Measurements from ENCODE around the gene GAL.

Gene GAL

DNA sequence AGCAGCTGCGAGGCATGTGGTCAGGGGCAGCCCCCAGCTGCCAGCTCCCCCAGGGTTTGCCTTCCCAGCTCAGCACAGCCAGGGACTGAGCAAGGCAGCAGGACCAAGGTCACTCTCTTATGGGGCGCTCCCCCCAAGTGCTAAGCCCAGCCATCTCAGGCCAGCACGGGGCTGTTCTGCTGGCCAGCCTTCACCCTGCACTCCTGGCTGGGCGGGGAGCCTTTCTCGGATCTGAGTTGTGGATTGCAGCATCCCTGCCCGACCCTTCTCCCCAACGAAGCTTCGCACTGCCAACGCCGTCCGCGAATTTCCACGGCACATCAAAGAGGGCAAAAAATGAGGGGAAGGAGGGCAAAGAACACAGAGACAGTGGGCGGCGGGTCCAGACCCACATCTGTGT, 42.5 kb upstream of the GAL start:
- Histone ChIP-seq H3K27ac (ENCODE audit: low read depth, low read length) (no peak overlapping the region), H3K36me3 (ENCODE audit: control insufficient read depth, low read length) (no peaks in the 10 kb centered on the region), H3K27me3 (ENCODE audit: control insufficient read depth, low read length) (peaks cover 2% of the 10 kb centered on the region; the same call in 1 of the 2 replicates), H3K4me1 (ENCODE audit: control insufficient read depth, low read length) (no peaks in the 10 kb centered on the region), H3K4me2 (ENCODE audit: low read length) (no peak overlapping the region), H3K4me3 (ENCODE audit: low read length) (no peak overlapping the region), H3K79me2 (ENCODE audit: control insufficient read depth, low read length) (no peaks in the 10 kb centered on the region), H4K20me1 (ENCODE audit: control insufficient read depth, insufficient read depth, low read depth, low read length) (no peaks in the 10 kb centered on the region), H3F3A (ENCODE audit: control insufficient read depth, insufficient read depth) (no peaks in the 10 kb centered on the region), H3K9me2 (replicated peaks; ENCODE audit: control insufficient read depth, low read length) (no peaks in the 10 kb centered on the region), H3K9me3 (ENCODE audit: control insufficient read depth, insufficient read depth, low read length) (no peaks in the 10 kb centered on the region)
- no peak for TF ChIP-seq EZH2phosphoT487 (IDR thresholded peaks at IDR 0.05; ENCODE audit: borderline replicate concordance, low read length)
- TF ChIP-seq, protein P1, sequence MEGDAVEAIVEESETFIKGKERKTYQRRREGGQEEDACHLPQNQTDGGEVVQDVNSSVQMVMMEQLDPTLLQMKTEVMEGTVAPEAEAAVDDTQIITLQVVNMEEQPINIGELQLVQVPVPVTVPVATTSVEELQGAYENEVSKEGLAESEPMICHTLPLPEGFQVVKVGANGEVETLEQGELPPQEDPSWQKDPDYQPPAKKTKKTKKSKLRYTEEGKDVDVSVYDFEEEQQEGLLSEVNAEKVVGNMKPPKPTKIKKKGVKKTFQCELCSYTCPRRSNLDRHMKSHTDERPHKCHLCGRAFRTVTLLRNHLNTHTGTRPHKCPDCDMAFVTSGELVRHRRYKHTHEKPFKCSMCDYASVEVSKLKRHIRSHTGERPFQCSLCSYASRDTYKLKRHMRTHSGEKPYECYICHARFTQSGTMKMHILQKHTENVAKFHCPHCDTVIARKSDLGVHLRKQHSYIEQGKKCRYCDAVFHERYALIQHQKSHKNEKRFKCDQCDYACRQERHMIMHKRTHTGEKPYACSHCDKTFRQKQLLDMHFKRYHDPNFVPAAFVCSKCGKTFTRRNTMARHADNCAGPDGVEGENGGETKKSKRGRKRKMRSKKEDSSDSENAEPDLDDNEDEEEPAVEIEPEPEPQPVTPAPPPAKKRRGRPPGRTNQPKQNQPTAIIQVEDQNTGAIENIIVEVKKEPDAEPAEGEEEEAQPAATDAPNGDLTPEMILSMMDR (IDR thresholded peaks at IDR 0.05; ENCODE audit: low read depth, low read length, poor library complexity, severe bottlenecking): no peak

DNA sequence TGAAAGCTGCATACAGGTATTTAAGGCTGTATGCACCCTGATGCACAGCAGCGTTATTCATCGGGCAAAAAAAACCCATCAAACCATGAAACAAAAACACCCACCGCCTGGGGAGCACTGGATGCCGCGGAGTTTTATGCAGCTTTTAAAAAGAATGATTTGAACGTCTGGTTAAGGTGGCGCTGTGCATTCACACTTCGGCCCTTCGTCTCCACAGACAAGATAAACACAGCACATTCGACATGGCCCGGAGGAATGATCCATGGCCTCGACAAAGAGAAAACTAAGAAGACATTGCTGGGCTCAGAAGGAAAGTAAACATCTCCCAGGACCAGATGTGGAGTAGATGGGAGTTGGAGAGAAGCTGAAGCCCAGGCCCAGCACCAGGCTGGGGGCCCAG, 40.8 kb upstream of the GAL start:
- Histone ChIP-seq H3K9me2 (replicated peaks; ENCODE audit: control insufficient read depth, low read length) (no peaks in the 10 kb centered on the region), H3K4me2 (ENCODE audit: low read length) (no peak overlapping the region), H3K9me3 (ENCODE audit: control insufficient read depth, insufficient read depth, low read length) (no peaks in the 10 kb centered on the region), H3K36me3 (ENCODE audit: control insufficient read depth, low read length) (no peaks in the 10 kb centered on the region), H3K4me3 (ENCODE audit: low read length) (no peak overlapping the region), H3F3A (ENCODE audit: control insufficient read depth, insufficient read depth) (no peaks in the 10 kb centered on the region), H3K27ac (ENCODE audit: low read depth, low read length) (no peak overlapping the region), H3K4me1 (ENCODE audit: control insufficient read depth, low read length) (no peaks in the 10 kb centered on the region), H4K20me1 (ENCODE audit: control insufficient read depth, insufficient read depth, low read depth, low read length) (no peaks in the 10 kb centered on the region), H3K27me3 (ENCODE audit: control insufficient read depth, low read length) (peaks cover 10% of the 10 kb centered on the region), H3K79me2 (ENCODE audit: control insufficient read depth, low read length) (no peaks in the 10 kb centered on the region)
- no peak for TF ChIP-seq EZH2phosphoT487 (IDR thresholded peaks at IDR 0.05; ENCODE audit: borderline replicate concordance, low read length)
- TF ChIP-seq, protein P1 (IDR thresholded peaks at IDR 0.05; ENCODE audit: low read depth, low read length, poor library complexity, severe bottlenecking): no peak

DNA sequence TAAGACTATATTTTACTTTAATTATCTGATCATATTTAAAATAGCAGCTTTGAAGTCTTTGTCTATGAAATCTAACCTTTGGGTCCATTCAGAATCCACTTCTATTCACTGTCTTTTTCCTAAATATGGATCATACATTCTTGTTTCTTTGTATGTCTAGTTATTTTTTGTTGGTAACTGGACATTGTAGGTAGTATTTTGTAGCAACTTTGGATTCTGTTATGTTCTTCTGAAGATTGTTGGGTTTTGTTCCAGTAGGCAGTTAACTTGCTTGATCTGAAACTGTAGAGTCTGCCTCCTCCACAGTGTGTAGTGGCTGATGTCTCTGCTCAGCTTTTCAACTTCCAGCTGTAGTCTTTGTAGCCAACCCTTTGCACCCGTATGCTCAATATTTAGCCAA, 37.5 kb upstream of the GAL start:
- no peaks in the 10 kb centered on the region for H3K36me3 ChIP-seq (ENCODE audit: control insufficient read depth, low read length)
- H3K4me3 ChIP-seq (ENCODE audit: low read length): no peak overlapping the region
- no peak for TF ChIP-seq EZH2phosphoT487 (IDR thresholded peaks at IDR 0.05; ENCODE audit: borderline replicate concordance, low read length)
- TF ChIP-seq, protein P1 (IDR thresholded peaks at IDR 0.05; ENCODE audit: low read depth, low read length, poor library complexity, severe bottlenecking): no peak
- no peak overlapping the region for H3K27ac ChIP-seq (ENCODE audit: low read depth, low read length)
- H3K9me3 ChIP-seq (ENCODE audit: control insufficient read depth, insufficient read depth, low read length): no peaks in the 10 kb centered on the region
- H4K20me1 ChIP-seq (ENCODE audit: control insufficient read depth, insufficient read depth, low read depth, low read length): no peaks in the 10 kb centered on the region
- H3K27me3 ChIP-seq (ENCODE audit: control insufficient read depth, low read length): peaks cover 16% of the 10 kb centered on the region
- no peaks in the 10 kb centered on the region for H3K4me1 ChIP-seq (ENCODE audit: control insufficient read depth, low read length)
- no peak overlapping the region for H3K4me2 ChIP-seq (ENCODE audit: low read length)
- no peaks in the 10 kb centered on the region for H3K79me2 ChIP-seq (ENCODE audit: control insufficient read depth, low read length)
- H3F3A ChIP-seq (ENCODE audit: control insufficient read depth, insufficient read depth): no peaks in the 10 kb centered on the region
- H3K9me2 ChIP-seq (replicated peaks; ENCODE audit: control insufficient read depth, low read length): no peaks in the 10 kb centered on the region
